Endometrial microvascular endothelial cells (primary cell): Measurements from ENCODE around the gene OR2AT4. TPM values are rescaled to one million over a fixed set of nuclear protein-coding genes. Genes with fewer than 3 reads are reported as not detected.
"Not testable (repeated sequence)": the region's sequence is repeated elsewhere in the genome, so short reads cannot be mapped to it uniquely, and the experiment has no call there.

Experiments used
- in situ Hi-C: cut with HindIII; loops from 2 replicates; pipeline ENCODE4 v1.10.0; 2017; ENCODE audit warnings: low sequenced_read_pairs, low pct_unique_long_range_greater_than_20kb; ENCODE audit errors: inconsistent ontology term
- total RNA-seq: library from RNA; depleted of rRNA; stranded (reverse); fragments of >200 nt; gene quantifications from one replicate; pipeline ENCODE4 v1.2.3, GENCODE V29; 2015; ENCODE audit errors: inconsistent ontology term

Gene OR2AT4
- total RNA-seq, 1 donor from 2014 or later = not detected

DNA sequence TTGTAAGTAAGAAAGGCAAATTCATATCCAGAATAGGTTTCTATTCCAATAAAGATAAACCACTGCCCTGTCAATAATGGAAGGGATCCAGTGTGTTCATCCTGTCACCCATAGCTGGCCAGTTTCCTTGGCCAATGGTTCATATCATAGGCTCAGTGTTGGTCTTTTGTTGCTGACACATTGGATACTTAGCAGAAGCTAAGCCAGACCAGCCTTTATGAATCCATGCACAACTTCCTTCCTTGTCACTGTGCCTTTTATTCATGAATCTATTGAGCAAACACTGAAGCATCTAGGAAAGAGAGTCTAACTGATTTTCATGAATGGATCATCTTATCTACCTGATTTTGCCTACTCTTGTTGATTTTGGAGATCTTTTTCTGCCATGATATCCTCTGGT, 20.0 kb downstream of the OR2AT4 start:
- in situ Hi-C loops = no loop called here

DNA sequence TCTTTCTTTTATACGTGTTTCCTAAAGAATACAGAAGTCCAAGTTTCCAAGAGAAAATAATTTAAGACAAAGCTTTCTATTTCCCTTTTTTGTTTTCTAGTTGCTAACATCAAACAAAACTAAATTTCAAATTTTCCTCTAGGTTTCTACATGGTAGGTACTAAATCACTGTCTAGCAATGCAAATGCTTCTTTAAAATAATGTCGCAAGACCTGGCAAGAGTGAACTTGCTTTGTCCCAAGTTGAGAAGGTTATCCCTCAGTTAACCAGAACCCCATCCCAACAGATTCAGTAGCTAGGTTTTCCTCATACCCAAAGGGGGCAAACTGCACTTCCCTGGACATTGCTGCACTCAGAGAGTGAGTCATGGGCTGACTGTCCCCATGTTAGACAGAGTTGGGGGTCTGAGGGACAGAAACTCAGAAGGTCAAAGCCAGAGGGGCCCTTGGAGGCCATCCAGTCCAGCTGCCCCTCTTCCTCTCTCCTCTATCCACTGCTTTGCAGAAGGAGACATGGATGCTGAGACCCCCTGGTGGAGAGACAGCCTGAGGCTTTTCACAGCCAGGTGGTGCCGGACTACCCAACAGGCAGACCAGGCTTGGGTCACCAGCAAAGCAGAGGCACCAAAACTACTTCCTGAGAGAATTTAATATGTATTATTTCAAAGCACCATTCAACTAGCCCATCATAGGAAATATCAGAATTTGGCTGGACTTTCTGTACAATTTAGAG, 23.1 kb downstream of the OR2AT4 start:
- in situ Hi-C loops = no loop called here

DNA sequence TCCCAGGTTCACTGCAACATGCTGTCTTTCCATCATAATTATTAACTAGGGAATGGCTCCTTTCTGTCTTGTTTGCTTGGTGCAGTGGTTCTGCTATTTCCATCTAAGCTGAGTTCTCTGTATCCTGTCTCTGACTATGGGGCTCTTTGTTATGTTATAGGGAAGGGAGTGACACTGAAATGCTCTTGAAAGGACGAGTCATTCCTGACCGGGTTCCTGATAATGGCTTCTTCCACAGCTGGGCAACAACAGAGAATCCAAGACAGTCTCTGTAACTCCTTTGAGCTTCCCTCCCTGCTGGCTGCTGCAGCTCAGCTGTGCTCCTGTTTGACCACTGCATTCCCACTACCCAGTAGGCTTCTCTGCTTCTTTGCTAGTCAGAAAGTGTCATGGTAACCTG, 24.1 kb downstream of the OR2AT4 start:
- in situ Hi-C loops = no loop called here

DNA sequence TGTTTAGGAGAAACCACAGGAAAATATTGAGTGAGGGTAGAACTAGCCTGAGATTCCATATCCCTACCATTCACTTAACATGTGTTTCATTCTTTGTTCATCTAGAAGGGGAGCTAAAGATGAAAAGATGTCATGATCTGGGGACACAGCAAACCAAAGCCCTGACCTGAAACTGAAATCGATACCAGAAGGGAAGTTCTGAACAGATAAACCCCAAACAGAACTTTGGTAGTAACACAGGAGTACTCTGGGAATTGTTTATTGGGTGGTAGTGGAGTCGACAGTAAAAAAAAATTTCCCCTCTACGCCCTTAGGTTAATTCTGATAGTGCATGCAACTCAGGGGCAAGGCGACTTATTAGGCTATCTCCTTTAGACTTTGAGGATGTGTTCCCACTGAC, 27.2 kb downstream of the OR2AT4 start:
- in situ Hi-C loops = no loop called here

DNA sequence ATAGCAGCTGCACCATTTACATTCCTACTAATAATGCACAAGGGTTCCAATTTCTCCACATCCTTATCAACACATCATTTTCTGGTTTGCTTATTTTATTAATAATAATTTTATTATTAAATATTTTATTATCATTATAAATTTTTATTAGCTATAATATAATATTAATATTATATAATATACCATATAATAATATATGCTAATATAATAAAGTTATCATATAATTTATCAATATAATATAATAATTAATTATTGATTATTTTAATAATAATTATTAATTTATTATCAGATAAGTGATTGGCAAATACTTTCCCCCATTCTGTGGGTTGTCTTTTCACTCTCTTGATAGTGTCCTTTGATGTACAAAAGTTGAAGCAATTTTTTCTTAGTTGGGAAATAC, 27.7 kb downstream of the OR2AT4 start:
- in situ Hi-C loops = no loop called here

DNA sequence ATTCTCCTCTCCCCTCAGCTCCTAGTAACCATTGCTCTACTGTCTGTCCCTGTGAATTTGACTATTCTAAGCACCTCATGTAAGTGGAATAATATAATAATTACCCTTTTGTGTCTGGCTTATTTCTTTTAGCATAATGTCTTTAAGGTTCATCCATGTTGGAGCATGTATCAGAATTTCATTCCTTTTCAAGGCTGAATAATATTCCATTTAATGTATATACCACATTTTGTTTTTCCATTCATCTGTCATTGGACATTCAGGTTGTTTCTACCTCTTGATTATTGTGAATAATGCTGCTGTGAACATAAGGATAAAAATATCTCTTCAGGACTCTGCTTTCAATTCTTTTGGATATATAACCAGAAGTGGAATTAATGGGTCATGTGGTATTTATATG, 28.1 kb downstream of the OR2AT4 start:
- in situ Hi-C loops = no loop called here

DNA sequence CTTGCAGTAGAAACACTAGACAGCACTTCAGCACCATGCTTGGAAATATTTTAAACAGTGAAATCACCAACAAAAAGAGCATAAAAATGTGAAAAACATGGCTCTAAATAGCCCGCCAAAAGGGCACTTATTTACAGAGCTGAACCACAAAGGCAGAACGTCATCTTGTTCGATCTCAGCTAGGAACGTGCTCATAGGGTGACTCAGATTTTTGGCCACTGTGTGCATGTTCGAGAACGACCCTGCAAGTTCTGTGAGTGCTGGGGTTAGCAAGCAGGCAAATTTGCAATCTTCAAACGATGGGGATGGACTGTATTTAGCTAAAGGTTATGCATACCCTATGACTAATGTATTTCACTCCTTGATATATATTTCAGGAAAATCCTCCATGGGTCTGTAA, 30.6 kb downstream of the OR2AT4 start:
- in situ Hi-C loops = no loop called here

DNA sequence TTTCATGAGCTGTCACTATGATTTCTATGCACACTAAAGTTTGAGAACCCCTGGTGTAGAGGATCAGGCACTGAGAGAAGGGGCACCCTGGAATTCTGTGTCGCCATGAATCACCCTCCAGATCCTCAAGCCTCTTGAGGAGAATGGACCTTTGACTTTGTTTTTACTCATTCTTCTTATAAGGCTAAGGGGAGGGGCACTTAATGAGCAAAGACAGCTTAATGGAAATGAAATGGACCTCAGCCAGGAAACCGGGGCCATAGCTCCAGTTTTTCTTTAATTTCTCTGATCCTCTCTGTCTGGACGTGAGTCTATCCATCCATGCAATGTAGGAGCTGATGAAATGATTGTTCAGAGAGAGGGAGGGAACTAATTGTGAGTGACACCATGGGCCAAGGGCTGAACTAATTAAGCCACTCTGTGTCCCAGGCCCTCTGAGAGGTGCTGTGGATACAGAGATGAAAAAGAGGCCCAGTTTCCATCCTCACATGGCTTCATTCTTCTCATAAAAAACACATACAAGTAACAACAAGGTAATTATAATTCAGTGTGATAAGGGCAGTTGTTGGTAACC, 32.8 kb downstream of the OR2AT4 start:
- in situ Hi-C loops = no loop called here

DNA sequence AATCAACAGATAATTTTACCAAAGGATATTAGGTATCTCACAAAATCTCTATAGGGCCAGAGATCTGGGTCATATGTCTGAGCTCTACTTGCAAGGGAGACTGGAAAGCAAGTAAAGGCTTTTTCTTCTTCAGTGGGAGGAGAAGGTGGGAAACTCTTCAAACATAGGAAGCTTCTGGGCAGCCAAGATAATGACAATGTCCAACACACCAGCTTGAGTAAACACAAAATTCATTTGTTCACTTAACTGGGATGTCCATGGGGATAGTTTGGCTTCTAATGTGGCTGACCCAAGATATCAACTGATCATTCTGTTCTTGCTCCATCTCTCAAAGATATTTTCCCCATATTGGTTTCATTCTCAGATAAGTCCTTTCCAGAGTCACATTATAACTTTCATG, 37.4 kb downstream of the OR2AT4 start:
- in situ Hi-C loops = no loop called here

DNA sequence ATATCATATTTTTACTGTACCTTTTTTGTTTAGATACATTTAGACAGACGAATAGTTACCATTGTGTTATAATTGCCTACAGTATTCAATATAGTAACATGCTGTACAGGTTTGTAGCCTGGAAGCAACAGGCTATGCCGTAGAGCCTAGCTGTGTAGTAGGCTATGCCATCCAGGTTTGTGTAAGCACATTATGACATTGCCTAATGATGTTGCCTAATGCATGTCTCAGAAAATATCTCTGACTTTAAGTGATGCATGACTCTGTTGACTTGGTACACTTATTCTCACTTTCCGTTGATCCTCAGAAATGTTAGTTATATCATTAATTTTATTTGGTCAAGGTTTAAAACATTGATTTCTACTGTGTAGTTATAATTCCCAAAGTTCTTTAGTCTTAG, 39.9 kb downstream of the OR2AT4 start:
- in situ Hi-C loops = no loop called here

DNA sequence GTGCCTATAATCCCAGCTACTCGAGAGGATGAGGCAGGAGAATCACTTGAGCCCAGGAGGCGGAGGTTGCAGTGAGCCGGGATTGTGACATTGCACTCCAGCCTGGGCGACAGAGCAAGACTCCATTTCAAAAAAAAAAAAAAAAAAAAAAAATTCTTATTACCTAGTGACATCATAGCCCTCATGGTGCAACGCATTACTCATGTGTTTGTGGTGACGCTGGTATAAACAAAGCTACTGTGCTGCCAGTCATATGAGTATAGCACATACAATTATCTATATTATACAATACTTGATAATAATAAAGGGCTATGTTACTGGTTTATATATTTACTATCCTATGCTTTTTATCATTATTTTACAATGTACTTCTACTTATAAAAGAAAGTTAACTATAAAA, 41.2 kb downstream of the OR2AT4 start:
- in situ Hi-C loops = no loop called here

DNA sequence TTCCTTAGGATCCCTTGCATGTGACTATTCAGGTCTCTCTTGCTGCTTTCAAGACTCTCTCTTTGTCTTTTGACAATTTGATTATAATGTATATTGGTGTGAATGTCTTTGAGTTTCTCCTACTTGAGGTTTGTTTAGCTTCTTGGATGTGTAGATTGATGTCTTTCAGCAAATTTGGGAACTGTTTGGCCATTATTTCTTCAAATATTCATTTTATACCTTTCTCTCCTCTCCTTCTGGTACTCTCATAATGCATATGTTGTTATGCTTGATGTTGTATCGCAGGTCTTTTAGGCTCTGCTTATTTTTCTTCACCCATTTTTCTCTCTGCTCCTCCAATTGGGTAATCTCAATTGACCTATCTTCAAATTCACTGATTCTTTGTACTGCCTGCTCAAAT, 44.2 kb downstream of the OR2AT4 start:
- in situ Hi-C loops = no loop called here

DNA sequence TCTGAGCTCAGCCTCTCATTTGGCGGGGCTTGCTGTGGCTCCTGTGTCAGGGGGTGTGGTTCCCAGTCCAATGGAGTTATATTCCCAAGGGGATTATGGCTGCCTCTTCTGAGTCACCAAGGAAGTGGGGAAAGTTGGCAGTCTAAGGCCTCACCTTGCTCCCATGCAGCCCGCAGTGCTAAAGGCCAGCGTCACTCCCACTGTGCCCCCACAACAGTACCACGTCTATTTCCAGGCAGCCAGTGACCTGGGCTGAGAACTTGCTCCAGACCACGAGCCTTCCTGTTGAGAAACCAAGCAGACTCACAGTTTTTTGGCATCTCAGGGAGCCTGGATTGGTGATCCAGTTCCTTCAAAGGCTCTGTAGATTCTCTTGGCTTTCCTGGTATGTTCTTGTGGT, 45.6 kb downstream of the OR2AT4 start:
- in situ Hi-C loops = no loop called here

DNA sequence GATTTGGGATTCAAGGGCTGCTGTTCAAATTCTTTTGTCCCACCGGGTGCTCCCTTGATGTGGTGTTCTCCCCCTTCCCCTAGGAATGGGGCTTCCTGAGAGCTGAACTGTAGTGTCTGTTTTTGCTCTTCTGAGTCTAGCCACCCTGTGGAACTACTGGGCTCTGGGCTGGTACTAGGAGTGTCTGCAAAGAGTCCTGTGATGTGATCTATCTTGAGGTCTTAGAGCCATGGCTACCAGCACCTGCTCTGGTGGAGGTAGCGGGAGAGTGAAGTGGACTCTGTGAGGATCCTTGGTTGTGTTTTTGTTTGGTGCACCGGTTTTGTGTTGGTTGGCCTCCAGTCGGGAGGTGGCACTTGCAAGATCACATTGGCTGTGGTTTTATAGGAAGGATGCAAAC, 46.2 kb downstream of the OR2AT4 start:
- in situ Hi-C loops = no loop called here

DNA sequence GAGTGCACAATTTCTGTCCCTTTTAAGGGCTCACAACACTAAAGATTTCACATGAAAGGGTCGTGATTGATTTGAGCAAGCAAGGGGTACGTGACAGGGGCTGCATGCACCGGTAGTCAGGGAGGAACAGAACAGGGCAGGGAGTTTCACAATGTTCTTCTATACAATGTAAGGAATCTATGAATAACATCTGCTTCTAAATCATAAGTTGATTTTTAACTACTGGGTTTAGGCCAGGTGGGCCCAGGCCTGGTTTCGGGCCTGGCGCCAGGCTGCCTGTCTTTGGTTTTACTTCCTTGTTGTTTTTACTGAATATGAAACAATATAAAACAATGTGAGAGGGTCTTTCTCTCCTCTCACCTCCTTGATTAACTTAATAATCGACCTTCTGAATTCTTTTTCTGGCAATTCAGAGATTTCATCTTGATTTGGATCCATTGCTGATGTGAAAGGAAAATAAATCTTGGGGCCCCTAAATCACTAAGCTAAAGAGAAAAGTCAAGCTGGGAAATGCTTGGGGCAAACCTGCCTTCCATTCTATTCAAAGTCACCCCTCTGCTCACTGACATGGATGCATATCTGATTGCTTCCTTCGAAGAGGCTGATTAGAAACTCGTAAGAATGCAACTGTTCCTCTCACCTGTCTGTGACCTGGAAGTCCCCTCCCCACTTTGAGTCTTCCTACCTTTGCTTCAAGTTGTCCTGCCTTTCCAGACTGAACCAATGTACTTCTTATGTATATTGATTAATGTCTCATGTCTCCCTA, 47.0 kb downstream of the OR2AT4 start:
- in situ Hi-C loops = not testable (repeated sequence)

DNA sequence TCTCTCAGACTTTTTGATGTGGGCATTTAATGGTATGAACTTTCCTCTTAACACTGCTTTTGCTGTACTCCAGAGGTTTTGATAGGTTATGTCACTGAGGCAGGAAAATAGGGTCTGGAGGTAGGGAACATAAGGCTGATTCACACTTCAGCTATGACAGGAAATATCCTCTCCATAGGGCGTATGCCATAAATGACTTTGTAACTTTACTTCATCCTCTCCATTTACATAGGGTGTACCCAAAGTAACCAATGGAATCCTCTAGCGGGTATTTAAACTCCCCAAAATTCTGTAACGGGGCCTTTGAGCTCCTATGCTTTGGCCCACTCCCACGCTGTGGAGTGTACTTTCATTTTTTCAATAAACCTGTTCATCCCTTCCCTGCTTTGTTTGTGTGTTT, 49.5 kb downstream of the OR2AT4 start:
- in situ Hi-C loops = no loop called here

DNA sequence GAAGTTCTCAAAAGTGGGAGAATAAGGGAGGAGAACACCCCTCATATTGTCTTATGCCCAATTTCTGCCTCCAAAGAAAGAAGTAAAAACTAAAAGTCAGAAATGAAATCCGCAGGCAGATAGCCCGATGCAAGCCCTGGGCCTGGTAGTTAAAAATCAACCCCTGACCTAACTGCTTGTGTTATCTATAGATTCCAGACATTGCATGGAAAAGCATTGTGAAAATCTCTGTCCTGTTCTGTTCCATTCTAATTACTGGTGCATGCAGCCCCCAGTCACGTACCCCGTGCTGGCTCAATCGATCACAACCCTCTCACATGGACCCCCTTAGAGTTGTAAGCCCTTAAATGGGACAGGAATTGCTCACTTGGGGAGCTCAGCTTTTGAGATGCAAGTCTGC, 50.0 kb downstream of the OR2AT4 start:
- in situ Hi-C loops = not testable (repeated sequence)

DNA sequence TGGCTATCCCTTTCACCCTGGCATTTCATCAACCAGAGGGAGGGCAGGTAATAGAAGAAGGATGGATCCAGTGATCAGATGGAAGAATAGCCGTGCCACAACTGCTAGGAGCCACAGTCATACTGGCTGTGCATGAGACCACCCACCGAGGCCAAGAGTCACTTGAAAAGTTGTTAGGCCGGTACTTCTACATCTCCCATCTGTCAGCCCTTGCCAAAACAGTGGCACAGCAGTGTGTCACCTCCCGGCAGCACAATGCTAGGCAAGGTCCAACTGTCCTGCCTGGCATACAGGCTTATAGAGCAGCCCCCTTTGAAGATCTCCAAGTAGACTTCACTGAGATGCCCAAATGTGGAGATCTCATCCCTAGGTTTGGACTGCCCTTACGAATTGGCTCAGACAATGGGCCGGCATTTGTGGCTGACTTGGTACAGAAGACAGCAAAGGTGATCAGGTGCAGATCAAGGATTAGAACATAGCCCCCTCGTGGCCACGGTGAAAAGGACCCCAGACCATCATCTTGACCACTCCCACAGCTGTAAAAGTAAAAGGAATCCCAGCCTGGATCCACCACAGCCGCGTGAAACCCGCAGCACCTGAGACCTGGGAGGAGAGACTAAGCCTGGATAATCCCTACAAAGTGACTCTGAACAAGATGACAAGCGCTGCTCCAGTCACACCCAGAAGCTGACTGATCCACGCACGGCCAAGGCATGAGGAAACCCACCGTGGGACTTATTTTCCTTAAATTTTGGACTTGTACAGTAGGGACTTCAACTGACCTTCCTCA, 52.1 kb downstream of the OR2AT4 start:
- in situ Hi-C loops = not testable (repeated sequence)

DNA sequence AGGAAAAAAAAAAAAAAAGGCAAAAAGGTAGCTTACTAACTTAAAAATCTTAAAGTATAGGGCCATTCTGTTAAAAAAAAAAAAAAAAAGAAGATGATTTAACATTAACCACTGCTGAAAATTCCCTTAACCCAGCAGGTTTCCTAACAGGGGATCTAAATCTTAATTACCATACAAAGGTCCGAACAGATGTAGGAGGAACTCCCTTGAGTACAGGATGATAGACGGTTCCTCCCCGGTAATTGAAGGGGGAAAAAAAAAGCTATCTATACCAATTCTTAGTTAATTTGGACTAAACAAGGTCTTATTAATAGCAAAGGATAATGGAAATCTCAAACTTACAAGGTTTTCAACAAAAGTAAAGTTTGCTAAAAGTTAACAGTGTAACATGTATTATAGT, 54.9 kb downstream of the OR2AT4 start:
- in situ Hi-C loops = not testable (repeated sequence)
